ENCODE measurements around the gene IFNA14.
"Not testable (repeated sequence)": the region's sequence is repeated elsewhere in the genome, so short reads cannot be mapped to it uniquely, and the experiment has no call there.

IFNA14 gene

DNA sequence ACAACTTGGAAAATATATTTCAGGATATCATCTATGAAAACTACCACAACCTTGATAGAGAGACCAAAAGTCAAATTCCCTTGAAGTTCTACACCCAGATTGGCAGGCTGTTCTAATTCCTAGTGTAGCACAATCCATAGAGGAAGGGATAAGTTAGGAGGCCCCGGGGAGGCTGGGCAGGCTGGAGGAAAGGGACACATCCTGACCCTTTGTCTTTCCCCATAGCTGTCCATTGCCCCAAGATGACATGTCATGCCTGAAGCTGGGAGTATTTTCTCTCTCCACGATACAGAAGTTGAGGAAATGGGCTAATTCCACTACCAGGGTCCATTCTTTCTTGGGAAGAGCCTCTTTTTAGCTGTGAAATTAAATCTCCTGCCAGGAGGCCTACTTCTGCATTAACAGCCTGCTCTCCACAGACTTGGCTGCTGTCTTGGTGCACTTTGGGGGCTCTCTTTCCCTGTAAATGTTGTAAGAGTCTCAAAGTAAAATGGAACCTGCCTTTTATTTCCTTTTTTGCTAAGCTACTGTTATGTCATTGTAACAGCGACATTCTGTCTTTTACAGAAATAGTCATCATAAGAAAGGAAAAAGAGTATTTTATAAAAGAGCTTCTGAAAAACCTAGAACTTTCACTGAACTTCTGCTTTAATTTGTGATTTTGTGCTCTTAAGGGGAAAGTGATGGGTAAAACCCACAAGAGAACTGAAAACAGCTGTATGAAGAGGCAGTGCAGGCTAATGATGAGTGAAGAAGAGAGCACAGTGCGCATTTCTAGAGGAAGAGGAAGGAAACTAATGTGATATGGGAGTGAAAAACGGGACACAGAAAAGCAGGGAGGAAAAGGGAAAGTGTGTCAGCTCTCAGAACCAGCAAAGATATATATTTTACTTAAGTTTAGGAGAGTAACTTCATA, 26.1 kb downstream of the IFNA14 start:
- peak; percentile 12 for DNase-seq (ENCODE audit: low spot score)

DNA sequence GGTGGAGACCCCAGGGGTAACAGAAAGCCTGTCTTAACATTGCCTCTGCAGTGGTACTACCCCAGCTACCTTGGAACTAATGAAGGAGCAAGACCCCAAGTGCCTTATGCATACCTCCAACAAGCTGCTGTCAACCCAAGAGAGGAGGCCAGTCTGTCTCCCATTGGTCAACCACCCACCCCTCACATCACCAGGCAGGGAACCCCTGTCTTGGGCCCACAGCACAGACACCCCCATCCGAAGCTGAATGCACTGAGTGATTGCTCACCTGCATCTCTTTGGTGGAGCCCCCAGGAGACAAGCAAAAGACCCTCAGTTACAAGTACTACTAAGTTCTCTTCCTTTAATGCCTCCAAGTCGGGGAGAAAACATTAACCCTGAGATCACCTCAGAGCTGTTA, 27.6 kb downstream of the IFNA14 start:
- DNase-seq (ENCODE audit: low spot score), result not testable (repeated sequence)

GRCh38 chr9:21210782-21211181, 29.0 kb downstream of the IFNA14 start:
- not testable (repeated sequence) for DNase-seq (ENCODE audit: low spot score)

- DNase-seq (ENCODE audit: low spot score), result no peak
These were observed 29.5 kb downstream of the IFNA14 start for GRCh38 chr9:21210311-21210710.

DNA sequence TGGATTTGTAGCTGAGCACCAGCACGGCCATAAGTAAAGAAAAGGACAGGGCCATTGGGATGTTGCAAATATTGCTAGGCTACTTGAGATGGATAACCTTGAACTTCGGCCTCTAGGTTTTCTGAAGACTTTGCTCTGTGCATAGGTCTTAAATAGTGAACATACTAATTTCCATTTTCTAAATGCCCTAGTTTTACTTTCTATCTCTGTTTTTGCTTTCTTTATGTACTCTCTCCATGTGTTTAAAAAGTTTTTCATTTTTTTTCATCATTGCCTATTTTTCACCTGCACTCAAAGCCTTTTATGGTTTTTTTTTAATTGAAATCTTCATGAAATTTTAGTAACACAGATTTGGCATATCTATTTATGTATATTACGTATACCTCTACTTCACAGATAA, 32.8 kb downstream of the IFNA14 start, which contains the start of gene IFNA10:
Gene IFNA10 (minus strand): TSS at position 101 of the 400 bp plus-strand sequence. CDS start 46 bp downstream, at position 55.
- not testable (repeated sequence) for DNase-seq (ENCODE audit: low spot score)

GRCh38 chr9:21205204-21205603, 34.6 kb downstream of the IFNA14 start:
- DNase-seq (ENCODE audit: low spot score), result no peak

GRCh38 chr9:21202105-21202504, 37.7 kb downstream of the IFNA14 start, which contains the start of gene IFNA7:
TSS of gene IFNA7 (minus strand) at chr9:21202205. CDS start at chr9:21202165, 40 bp downstream.
- not testable (repeated sequence) for DNase-seq (ENCODE audit: low spot score)

DNA sequence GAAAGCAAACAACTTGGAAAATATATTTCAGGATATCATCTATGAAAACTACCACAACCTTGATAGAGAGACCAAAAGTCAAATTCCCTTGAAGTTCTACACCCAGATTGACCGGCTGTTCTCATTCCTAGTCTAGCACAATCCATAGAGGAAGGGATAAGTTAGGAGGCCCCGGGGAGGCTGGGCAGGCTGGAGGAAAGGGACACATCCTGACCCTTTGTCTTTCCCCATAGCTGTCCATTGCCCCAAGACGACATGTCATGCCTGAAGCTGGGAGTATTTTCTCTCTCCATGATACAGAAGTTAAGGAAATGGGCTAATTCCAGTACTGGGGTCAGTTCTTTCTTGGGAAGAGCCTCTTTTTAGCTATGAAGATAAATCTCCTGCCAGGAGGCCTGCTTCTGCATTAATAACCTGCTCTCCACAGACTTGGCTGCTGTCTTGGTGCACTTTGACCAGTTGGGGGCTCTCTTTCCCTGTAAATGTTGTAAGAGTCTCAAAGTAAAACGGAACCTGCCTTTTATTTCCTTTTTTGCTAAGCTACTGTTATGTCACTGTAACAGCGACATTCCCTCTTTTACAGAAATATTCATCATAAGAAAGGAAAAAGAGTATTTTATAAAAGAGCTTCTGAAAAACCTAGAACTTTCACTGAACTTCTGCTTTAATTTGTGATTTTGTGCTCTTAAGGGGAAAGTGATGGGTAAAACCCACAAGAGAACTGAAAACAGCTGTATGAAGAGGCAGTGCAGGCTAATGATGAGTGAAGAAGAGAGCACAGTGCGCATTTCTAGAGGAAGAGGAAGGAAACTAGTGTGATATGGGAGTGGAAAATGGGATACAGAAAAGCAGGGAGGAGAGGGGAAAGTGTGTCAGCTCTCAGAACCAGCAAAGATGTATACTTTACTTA, 44.7 kb downstream of the IFNA14 start:
- peak; percentile 8 for DNase-seq (ENCODE audit: low spot score)

Measured in GM03348 (cell line).